Keratinocyte (primary cell): ENCODE measurements around the gene MVB12B. TPM values are rescaled to one million over a fixed set of nuclear protein-coding genes. Genes with fewer than 3 reads are reported as not detected.

Source experiments
- DNase-seq: peaks from one replicate; pipeline ENCODE4 v3.0.0-alpha.2; 2011; ENCODE audit warnings: low read depth, missing footprints, low spot score
- FAIRE-seq: peaks from 2 replicates; lab custom pipeline; 2011; peaks lifted over from hg19 to GRCh38; lab: Jason Lieb, UNC
- H2AFZ ChIP-seq: 2 replicates; pipeline ENCODE4 v1.6.0; 2012; ENCODE audit warnings: low read length, control low read depth, inconsistent platforms; ENCODE audit not compliant: control insufficient read depth
- H3K27ac ChIP-seq: 2 replicates; pipeline ENCODE4 v1.5.1; 2011; ENCODE audit warnings: low read length; ENCODE audit not compliant: control insufficient read depth, insufficient read depth
- H3K27me3 ChIP-seq: 3 replicates; pipeline ENCODE4 v1.6.0; 2011; ENCODE audit warnings: low read length; ENCODE audit not compliant: control insufficient read depth, insufficient read depth; ENCODE audit errors: extremely low read depth
- H3K36me3 ChIP-seq, 2 experiments: 2 replicates in 1 of 2; 3 replicates in 1 of 2; pipeline ENCODE4 v1.5.1; 2011; ENCODE audit warnings: low read length in 2 of 2, mild to moderate bottlenecking in 1 of 2; ENCODE audit not compliant: control insufficient read depth in 2 of 2, insufficient read depth in 2 of 2; ENCODE audit errors: extremely low read depth in 1 of 2
- H3K4me1 ChIP-seq: 3 replicates; pipeline ENCODE4 v1.5.1; 2011; ENCODE audit warnings: low read length; ENCODE audit not compliant: control insufficient read depth, insufficient read depth; ENCODE audit errors: extremely low read depth
- H3K4me2 ChIP-seq: 3 replicates; pipeline ENCODE4 v1.6.0; 2011; ENCODE audit warnings: low read depth, low read length; ENCODE audit not compliant: control insufficient read depth, insufficient read depth; ENCODE audit errors: extremely low read depth
- H3K4me3 ChIP-seq, 3 experiments: fragments of 200-600 bp in 1 of 3; sonication (generic) in 1 of 3; 2 replicates in 2 of 3; 3 replicates in 1 of 3; pipeline ENCODE4 v1.5.1; 2011 to 2016; ENCODE audit warnings: low read length in 3 of 3, mild to moderate bottlenecking in 3 of 3, control low read depth in 2 of 3, inconsistent platforms in 1 of 3, low read depth in 1 of 3, mixed read lengths in 1 of 3, mixed run types in 1 of 3, moderate library complexity in 1 of 3; ENCODE audit not compliant: control insufficient read depth in 2 of 3, insufficient read depth in 2 of 3; ENCODE audit errors: extremely low read depth in 1 of 3
- H3K79me2 ChIP-seq: 2 replicates; pipeline ENCODE4 v1.6.0; 2012; ENCODE audit warnings: low read length; ENCODE audit not compliant: control insufficient read depth, insufficient read depth
- H3K9ac ChIP-seq: 3 replicates; pipeline ENCODE4 v1.6.0; 2011; ENCODE audit warnings: low read length; ENCODE audit not compliant: control insufficient read depth, insufficient read depth; ENCODE audit errors: extremely low read depth
- H3K9me1 ChIP-seq: 3 replicates; pipeline ENCODE4 v1.6.0; 2011; ENCODE audit warnings: low read length; ENCODE audit not compliant: control insufficient read depth, insufficient read depth; ENCODE audit errors: extremely low read depth
- H3K9me3 ChIP-seq: 2 replicates; pipeline ENCODE4 v1.5.1; 2012; ENCODE audit warnings: low read depth, low read length; ENCODE audit not compliant: control insufficient read depth
- H4K20me1 ChIP-seq: 3 replicates; pipeline ENCODE4 v1.6.0; 2011; ENCODE audit warnings: low read length; ENCODE audit not compliant: control insufficient read depth, insufficient read depth; ENCODE audit errors: extremely low read depth
- CTCF ChIP-seq, 3 experiments: IDR thresholded peaks in 1 of 3; conservative IDR thresholded peaks in 1 of 3; optimal IDR thresholded peaks in 1 of 3; 2 replicates in 2 of 3; 3 replicates in 1 of 3; pipeline versions ENCODE3 to v1.5.1; 2011; ENCODE audit warnings: low read length in 3 of 3, mild to moderate bottlenecking in 3 of 3, moderate library complexity in 2 of 3, control low read depth in 1 of 3, inconsistent platforms in 1 of 3; ENCODE audit not compliant: insufficient read depth in 2 of 3; ENCODE audit errors: extremely low read depth in 1 of 3
- EZH2 ChIP-seq: IDR thresholded peaks from one replicate; pipeline ENCODE4 v1.6.1; 2012; ENCODE audit warnings: inconsistent platforms, mild to moderate bottlenecking, low read length, moderate library complexity
- dilution Hi-C: fragments of 300-500 bp; cut with MboI; formaldehyde crosslinking; loops from one replicate; pipeline ENCODE4 v1.7.0; 2020; ENCODE audit warnings: low sequenced_read_pairs; ENCODE audit not compliant: extremely low pct_ligation_motif_present
- polyA plus RNA-seq, 5 experiments: library from polyadenylated mRNA; depleted of rRNA in 3 of 5; stranded (reverse) in 3 of 5; stranded (forward) in 1 of 5; unstranded in 1 of 5; fragments of >200 nt; gene quantifications; 1 replicate in 1 of 5; 2 replicates in 3 of 5; 3 replicates in 1 of 5; pipeline versions ENCODE4 v1.2.1 to v1.2.3, GENCODE V29; 2011 to 2012; ENCODE audit warnings: missing spikeins in 2 of 5, low read depth in 1 of 5, low replicate concordance in 1 of 5

The MVB12B gene
- polyA plus RNA-seq, 1 donor (not counting 4 experiments of a cell fraction or from before 2014, with no cell fraction given) = 1.2 TPM

- H3K4me3 ChIP-seq = no peak overlapping the region
- no peaks in the 10 kb centered on the region for H4K20me1 ChIP-seq
- dilution Hi-C loops = no loop called here
- H3K79me2 ChIP-seq = no peaks in the 10 kb centered on the region
- H3K36me3 ChIP-seq = no peaks in the 10 kb centered on the region
- TF ChIP-seq CTCF (optimal IDR thresholded peaks at IDR 0.05 in 1 of 3, IDR thresholded peaks at IDR 0.05 in 1 of 3, conservative IDR thresholded peaks at IDR 0.05 in 1 of 3; ENCODE audit: extremely low read depth in 1 of 3, insufficient read depth in 2 of 3, low read length in 3 of 3) (no peak), EZH2 (no peak)
- H3K9me1 ChIP-seq = no peaks in the 10 kb centered on the region
- no peak for FAIRE-seq
- no peak overlapping the region for H2AFZ ChIP-seq
- H3K4me1 ChIP-seq = no peaks in the 10 kb centered on the region
- no peak overlapping the region for H3K9ac ChIP-seq
- H3K27me3 ChIP-seq = no peaks in the 10 kb centered on the region
- no peak overlapping the region for H3K27ac ChIP-seq
- no peak overlapping the region for H3K4me2 ChIP-seq
- no peaks in the 10 kb centered on the region for H3K9me3 ChIP-seq
- DNase-seq = no peak
Observed at GRCh38 chr9:126457175-126457547, 130.5 kb downstream of the MVB12B start.

GRCh38 chr9:126457890-126458289 is 131.3 kb downstream of the MVB12B start:
- DNase-seq (no peak), FAIRE-seq (no peak)
- Histone ChIP-seq H3K9me3 (no peaks in the 10 kb centered on the region), H2AFZ (no peak overlapping the region), H3K27ac (no peak overlapping the region), H3K4me3 (no peak overlapping the region), H3K27me3 (no peaks in the 10 kb centered on the region), H3K9me1 (no peaks in the 10 kb centered on the region), H3K36me3 (no peaks in the 10 kb centered on the region), H3K4me1 (no peaks in the 10 kb centered on the region), H3K79me2 (no peaks in the 10 kb centered on the region), H3K9ac (no peak overlapping the region), H3K4me2 (no peak overlapping the region), H4K20me1 (no peaks in the 10 kb centered on the region)
- TF ChIP-seq CTCF (optimal IDR thresholded peaks at IDR 0.05 in 1 of 3, IDR thresholded peaks at IDR 0.05 in 1 of 3, conservative IDR thresholded peaks at IDR 0.05 in 1 of 3; ENCODE audit: extremely low read depth in 1 of 3, insufficient read depth in 2 of 3, low read length in 3 of 3) = no peak
- TF ChIP-seq EZH2 = no peak
- dilution Hi-C loops = no loop called here
